IPS-NIHi7 (cell line): ENCODE data around the gene LRRK1.
A peak's percentile ranks its signal among the peaks of the same experiment; 100 is the strongest.
"Not testable (repeated sequence)": the region's sequence is repeated elsewhere in the genome, so short reads cannot be mapped to it uniquely, and the experiment has no call there.

Experiments used
- DNase-seq: peaks from one replicate; pipeline ENCODE4 v3.0.0; 2012; ENCODE audit warnings: mixed read lengths; ENCODE audit errors: extremely low spot score

LRRK1 gene

DNA sequence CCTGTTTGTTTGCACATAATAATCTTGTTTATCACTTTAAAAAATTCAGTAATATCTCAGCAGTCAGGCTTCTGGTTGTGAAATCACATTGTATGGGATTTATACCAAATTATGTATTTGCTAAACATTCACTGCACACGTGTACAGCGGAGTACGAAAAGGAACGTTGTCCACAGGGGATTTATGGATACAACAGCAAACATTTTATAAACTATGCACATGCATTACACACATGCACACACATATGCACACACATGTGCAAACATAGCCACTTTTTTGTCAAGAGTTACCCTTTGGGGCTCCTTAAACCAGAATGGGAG, 150.5 kb downstream of the LRRK1 start:
- no peak for DNase-seq

DNA sequence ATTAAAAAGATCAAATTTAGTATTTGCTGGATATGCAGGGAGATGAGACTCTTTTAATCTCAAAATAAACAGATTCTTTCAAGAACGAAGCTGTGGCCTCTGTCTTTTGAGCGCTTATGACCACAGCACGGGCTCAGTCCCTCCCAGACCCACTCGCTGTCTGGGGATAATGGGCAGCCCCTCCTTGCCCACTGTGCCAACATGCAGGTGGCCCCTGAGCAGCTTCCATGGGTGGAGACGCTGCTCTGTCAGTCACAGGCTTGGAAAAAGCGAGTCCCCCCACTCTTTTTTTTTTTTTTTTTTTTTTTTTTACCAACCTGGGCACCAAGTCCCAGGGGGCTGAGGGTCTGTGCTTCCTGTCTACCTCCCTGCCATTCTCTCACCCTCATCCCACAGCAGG, 150.9 kb downstream of the LRRK1 start:
- no peak for DNase-seq

DNA sequence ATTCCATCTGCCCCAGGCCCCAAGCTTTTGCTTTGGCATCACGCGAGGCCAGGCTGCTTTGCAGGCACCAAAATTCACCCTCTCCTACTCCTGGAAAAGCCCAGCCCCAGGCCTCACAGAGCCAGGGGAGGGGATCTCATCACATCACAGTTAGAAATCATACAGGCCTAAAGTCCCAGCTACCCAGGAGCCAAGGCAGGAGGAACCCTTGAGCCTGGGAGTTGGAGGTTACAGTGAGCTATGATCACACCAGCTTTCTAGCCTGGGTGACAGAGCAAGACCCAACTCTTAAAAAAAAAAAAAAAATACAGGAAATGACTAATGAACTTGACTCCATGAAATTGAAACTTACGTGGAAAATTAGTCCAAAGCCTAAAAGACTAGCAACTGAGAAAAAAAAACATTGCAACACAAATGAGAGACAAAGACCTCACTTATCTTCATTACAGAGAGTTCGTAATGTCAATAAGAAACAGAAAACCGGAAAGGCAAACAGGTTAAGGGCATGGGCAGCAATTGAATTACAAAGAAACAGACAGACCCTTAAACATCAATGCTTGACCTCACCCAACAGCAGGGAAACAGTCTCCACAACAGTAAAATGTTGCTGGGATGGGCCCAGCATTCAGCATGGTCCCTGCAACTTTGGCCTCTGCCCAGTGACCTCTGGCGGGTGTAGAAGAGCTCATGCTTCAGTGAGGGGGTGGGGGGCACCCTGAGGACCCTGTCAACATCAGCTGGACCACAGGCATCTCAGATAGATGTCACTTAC, 151.5 kb downstream of the LRRK1 start:
- no peak for DNase-seq

DNA sequence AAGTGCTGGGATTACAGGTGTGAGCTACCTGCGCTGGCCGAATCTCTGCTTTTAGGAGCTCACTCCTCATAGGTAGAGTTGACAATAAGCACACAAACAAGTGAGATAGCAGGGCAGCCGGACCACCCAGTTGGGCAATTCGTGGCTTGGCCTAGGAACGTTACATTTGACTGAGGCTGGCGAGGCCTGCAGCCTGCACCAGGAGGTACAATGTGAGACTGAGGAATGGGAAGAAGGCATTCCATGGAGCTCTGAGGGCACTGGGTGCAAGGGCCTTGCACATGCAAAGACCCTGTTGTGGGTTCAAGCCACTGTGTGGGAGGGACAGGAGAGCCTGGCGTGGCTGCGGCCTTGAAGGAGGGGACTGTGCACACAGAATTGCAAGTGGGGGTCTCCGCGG, 152.5 kb downstream of the LRRK1 start:
- no peak for DNase-seq

GRCh38 chr15:101072235-101072634, 153.1 kb downstream of the LRRK1 start:
- DNase-seq: not testable (repeated sequence)

- not testable (repeated sequence) for DNase-seq
These were observed 158.9 kb downstream of the LRRK1 start for GRCh38 chr15:101077806-101078668.

- DNase-seq: no peak
These were observed 159.6 kb downstream of the LRRK1 start for GRCh38 chr15:101078669-101079323.

GRCh38 chr15:101081900-101082299, 162.7 kb downstream of the LRRK1 start:
- no peak for DNase-seq

DNA sequence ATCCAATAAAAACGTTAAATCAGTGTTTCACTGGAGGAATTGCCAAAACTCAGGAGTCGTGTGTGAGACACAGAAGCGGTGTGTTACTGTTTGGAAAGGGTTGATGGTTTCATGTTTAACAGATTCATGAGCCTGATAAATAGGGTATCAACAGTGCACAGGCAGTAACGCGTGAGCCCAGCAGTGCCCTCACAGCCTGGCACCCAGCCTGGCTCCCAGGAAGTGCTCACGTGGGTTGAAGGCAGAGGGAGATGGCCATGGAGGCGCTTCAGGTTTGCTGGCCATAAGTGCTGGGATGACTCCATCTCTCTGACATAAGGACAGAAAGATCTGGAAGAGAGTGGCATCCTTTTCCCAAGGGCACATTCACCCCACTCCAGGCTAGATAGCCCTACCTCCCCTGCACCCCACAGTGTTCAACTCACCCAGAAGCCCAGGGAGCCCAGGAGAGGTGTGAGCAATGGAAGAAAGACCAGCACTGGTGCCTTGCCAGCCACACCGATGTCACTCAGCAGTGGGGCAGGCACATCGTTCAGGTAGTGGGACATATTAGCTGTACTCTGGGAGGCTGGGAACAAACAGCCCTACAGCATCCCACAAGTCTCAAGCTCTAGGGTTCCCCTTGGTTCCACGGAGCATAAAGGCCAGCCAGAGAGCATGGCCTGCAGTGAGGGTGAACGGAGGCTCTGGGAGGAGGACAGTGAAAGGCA, 164.3 kb downstream of the LRRK1 start:
- DNase-seq: no peak

DNA sequence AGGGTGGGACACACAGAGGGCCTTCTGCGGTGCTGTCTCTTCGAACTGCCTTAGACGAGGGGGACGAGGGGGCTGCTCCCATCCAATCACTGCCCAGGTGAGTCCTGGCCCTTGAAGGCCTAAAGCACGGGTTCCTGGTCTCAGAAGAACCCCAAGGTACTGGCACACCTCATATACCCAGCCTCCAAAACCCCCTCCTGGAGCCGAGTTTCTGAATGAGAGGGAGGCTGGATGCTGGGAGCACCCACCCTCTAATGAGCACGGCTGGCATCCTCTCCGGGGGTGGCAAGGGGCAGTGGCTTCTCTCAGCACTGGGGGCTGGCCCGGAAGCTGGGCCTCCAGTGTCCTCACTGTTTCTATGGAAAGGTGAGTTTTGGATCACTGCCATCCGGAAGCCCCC, 165.6 kb downstream of the LRRK1 start:
- no peak for DNase-seq

- no peak for DNase-seq
These were observed 166.1 kb downstream of the LRRK1 start for GRCh38 chr15:101085311-101085700.

DNA sequence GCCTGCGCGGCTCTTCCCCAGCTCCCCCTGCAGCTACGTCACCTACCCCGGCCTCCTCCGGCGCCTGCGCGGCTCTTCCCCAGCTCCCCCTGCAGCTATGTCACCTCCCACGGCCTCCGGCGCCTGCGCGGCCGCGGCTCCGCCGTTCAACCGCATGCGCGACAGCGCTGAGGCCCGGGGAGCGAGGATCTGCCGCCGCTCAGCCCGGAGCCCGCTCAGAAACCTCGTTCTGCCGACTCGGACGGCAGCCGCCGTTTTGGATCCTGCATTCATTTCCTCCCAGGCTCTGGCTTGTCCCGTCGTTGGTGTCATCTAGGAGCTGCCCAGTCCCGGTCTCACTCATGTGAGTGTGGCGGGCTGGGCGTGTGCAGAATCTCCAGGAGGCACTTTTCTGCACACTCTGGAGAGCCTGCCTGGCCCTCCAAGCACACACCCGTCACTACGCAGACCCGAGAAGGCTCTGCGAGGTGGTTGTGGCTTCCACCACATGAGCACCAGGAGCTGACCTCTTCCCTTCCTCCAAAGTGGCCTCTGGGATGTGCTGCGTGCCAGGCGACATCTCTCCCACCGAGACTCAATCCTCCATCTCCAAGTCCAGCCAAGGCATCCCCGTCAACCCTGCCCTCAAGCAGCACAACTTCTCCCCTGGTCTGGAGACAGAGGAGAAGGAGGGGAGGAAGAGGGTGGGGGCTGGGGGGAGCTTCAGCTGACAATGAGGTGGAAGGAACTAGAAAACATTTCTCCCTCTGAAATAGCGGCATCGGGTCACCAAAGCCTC, 167.4 kb downstream of the LRRK1 start:
- no peak for DNase-seq

- no peak for DNase-seq
These were observed 168.1 kb downstream of the LRRK1 start for GRCh38 chr15:101087172-101087769.

DNA sequence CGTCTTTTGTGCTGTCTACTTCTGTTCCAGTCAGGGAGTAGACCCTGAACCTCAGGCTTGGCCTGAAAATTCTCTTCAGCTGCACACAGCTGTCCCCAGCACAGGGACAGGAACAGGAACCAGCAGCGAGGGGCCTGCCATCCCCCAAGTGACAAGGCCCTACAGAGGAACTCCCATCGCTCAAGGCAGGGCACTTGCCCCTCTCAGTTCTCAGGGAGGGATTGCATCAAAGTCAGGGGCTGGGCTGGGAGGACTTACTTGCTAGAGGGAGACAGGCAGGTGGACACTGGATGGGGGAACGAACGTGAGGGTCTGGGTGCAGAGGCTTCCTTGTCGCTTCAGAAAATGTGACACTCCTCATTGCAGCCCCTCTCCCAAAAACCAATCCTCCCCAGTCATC, 169.1 kb downstream of the LRRK1 start:
- no peak for DNase-seq

- DNase-seq: peak; percentile 87
These were observed 169.8 kb downstream of the LRRK1 start for GRCh38 chr15:101088788-101089578.

DNA sequence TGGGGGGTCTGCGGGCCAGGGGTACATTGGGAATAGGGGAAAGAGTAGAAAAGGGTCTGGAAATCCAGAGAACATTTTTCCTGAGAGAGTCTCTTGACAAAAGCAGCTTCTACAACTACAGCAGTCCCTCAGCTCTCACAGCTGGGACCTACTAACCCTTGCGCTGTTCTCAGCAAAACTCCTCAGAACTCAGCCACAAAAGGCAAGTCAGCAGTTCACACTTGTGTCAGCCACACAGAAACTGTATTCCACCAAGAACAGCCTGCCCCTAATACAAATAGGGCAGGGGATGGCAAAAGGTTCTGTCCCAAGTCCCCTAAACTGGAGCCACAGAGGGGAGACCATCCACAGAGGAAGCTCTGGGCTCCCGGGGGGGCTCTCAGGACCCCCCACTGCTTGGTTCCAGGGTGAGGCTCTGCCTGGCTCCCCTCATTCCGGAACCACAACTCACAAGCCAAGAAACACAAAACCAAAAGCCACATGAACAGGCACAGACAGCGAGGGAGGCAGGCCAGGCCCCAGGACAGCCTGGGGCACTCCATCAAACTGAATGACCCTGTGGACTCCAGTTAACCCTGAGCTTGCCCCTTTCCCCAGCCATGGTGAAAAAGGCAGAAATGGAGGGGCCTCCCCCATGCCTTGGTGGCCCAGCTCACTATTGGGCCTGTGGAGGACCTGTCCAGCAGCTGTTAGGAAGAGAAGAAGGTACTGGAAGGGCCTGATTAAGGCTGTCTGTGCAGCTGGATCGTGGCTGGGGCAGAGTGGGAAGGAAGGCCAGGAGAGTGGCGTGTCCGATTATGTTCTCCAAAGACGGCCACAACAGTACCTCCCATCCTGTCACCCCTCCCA, 170.6 kb downstream of the LRRK1 start:
- DNase-seq: no peak

- no peak for DNase-seq
These were observed 171.3 kb downstream of the LRRK1 start for GRCh38 chr15:101090428-101090790.

DNA sequence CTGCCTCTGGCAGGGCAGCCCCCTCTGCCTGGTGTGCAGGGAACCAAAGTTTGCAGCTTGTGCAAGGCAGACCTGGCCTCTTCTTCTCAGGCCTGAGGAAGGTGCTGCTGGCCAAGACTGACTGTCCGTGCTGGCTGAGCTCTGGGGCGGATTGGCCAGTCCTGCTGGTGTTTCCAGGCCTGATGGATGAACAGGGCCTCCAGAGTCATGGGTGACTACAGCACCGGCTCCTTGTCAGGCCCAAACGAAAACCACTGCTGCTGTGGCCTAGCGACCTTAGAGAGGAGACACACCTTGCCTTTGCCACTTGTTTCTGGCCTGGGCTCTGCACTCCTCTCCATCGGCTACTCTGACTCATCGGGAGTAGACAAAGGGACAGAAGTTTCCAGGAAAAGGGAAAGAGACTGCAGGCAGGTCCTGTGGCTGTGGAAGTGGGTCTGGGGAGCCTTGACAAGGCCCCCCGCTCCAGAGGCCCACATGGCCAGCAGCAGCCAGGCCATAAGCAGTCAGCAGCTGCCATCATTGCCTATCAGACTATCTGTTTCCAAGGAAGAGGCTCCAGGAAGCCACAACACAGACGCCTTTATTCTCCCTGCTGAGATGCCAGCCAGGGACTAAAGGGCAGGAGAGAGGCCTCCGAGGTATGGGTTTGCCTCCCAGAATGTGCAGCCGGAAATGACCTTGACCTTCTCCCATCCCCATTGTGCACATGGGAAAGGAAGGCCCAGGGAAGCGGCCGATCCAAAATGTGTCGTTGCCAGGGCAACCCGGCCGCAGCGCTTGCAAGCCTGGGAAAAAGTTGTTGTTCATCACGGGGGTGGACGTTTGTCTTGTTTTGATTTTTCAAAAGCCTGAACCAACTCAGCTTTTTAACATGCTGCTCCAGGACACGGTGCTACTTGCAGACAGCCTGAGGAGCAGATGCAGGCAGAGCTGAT, 172.2 kb downstream of the LRRK1 start:
- DNase-seq: no peak
